ENCODE data around the gene RC3H1.

RC3H1 gene

DNA sequence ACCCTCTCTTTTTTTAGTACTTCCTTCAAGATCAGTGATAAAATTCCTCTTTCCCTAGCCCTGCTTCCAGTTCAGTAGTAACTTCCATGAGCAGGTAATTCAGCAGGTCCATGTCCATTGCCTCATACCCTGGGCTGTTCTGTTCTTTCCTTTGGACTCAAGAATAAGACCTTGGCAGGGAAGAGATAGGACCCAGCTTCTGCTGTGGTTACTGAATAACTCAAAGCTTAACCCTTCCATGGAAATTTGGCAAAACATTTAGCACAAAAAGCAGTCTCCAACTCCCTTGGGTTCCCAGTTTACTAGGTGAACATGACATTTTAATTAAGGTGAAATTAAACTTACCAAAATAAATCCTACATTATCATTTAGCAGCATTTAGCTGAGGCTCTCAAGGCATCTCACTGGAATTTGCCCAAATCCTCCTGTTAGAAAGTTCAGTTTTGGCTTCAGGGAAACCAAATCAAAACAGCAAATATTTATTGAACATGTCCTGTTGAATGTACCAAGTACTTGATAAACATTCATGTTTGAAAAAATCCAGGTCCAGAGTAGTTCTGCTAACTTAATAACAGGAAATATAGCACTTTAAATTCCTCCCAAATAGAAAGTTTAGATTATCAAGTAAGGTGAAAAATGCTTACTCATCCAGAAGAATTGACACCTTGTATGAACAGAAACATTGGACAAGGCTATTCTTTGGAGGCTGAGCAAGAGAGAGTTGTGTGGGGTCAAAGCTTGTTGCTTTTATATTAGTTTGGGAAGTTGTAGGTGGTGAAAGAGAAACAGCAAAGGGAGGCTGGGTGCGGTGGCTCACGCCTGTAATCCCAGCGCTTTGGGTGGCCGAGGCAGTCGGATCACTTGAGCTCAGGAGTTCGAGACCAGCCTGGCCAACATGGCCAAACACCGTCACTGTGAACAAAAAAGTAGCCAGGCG lies 96.6 kb downstream of the RC3H1 start:
- TF ChIP-seq TAF1 (IDR thresholded peaks at IDR 0.05; ENCODE audit: low read depth): no peak
- no peak for TF ChIP-seq RAD21 (IDR thresholded peaks at IDR 0.05; ENCODE audit: low read depth)
- TF ChIP-seq FOXM1 (IDR thresholded peaks at IDR 0.05; ENCODE audit: borderline replicate concordance, low read depth): no peak
- TF ChIP-seq ZBTB7A (IDR thresholded peaks at IDR 0.05; ENCODE audit: low read depth): no peak
- no peak for TF ChIP-seq NFIC (IDR thresholded peaks at IDR 0.05)
- TF ChIP-seq CEBPB (IDR thresholded peaks at IDR 0.05): no peak
- no peak for TF ChIP-seq USF1 (IDR thresholded peaks at IDR 0.05)
- TF ChIP-seq EGR1 (IDR thresholded peaks at IDR 0.05): no peak
- TF ChIP-seq CREB1 (IDR thresholded peaks at IDR 0.05; ENCODE audit: low read depth): no peak
- TF ChIP-seq, protein P1, sequence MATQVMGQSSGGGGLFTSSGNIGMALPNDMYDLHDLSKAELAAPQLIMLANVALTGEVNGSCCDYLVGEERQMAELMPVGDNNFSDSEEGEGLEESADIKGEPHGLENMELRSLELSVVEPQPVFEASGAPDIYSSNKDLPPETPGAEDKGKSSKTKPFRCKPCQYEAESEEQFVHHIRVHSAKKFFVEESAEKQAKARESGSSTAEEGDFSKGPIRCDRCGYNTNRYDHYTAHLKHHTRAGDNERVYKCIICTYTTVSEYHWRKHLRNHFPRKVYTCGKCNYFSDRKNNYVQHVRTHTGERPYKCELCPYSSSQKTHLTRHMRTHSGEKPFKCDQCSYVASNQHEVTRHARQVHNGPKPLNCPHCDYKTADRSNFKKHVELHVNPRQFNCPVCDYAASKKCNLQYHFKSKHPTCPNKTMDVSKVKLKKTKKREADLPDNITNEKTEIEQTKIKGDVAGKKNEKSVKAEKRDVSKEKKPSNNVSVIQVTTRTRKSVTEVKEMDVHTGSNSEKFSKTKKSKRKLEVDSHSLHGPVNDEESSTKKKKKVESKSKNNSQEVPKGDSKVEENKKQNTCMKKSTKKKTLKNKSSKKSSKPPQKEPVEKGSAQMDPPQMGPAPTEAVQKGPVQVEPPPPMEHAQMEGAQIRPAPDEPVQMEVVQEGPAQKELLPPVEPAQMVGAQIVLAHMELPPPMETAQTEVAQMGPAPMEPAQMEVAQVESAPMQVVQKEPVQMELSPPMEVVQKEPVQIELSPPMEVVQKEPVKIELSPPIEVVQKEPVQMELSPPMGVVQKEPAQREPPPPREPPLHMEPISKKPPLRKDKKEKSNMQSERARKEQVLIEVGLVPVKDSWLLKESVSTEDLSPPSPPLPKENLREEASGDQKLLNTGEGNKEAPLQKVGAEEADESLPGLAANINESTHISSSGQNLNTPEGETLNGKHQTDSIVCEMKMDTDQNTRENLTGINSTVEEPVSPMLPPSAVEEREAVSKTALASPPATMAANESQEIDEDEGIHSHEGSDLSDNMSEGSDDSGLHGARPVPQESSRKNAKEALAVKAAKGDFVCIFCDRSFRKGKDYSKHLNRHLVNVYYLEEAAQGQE (IDR thresholded peaks at IDR 0.05; ENCODE audit: low read depth): no peak
- no peak for TF ChIP-seq TCF12 (IDR thresholded peaks at IDR 0.05; ENCODE audit: low read depth)
- no peak for TF ChIP-seq TEAD4 (IDR thresholded peaks at IDR 0.05)
- TF ChIP-seq, protein P2, sequence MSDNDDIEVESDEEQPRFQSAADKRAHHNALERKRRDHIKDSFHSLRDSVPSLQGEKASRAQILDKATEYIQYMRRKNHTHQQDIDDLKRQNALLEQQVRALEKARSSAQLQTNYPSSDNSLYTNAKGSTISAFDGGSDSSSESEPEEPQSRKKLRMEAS (IDR thresholded peaks at IDR 0.05): no peak
- no peak for TF ChIP-seq YY1 (IDR thresholded peaks at IDR 0.05; ENCODE audit: low read depth)

DNA sequence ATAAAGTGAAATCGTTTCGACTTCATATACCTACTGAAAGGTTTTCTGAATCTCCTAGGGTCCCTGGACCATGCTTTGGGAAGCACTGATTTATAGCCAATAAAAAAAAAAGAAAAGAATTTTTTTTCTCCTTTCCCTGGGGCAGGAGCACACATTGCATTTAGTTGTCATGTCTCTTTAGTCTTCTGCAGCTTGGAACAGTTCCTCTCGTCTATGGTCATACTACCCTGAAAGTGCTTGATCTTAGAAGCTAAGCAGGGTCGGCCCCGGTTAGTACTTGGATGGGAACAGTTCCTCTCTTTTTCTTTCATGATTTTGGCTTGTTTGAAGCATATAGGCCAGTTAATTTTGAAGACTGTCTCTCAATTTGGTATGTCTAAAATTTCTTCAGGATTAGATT lies 101.3 kb downstream of the RC3H1 start:
- TF ChIP-seq CREB1 (IDR thresholded peaks at IDR 0.05; ENCODE audit: low read depth) (no peak), EP300 (IDR thresholded peaks at IDR 0.05; ENCODE audit: borderline replicate concordance) (no peak), TEAD4 (IDR thresholded peaks at IDR 0.05) (no peak), FOXM1 (IDR thresholded peaks at IDR 0.05; ENCODE audit: borderline replicate concordance, low read depth) (no peak), TCF12 (IDR thresholded peaks at IDR 0.05; ENCODE audit: low read depth) (no peak), ZBTB7A (IDR thresholded peaks at IDR 0.05; ENCODE audit: low read depth) (no peak), NFIC (IDR thresholded peaks at IDR 0.05) (no peak), RAD21 (IDR thresholded peaks at IDR 0.05; ENCODE audit: low read depth) (no peak), CEBPB (IDR thresholded peaks at IDR 0.05) (no peak), EGR1 (IDR thresholded peaks at IDR 0.05) (no peak), USF1 (IDR thresholded peaks at IDR 0.05) (no peak), YY1 (IDR thresholded peaks at IDR 0.05; ENCODE audit: low read depth) (no peak), TAF1 (IDR thresholded peaks at IDR 0.05; ENCODE audit: low read depth) (no peak)
- TF ChIP-seq, protein P2 (IDR thresholded peaks at IDR 0.05): no peak
- TF ChIP-seq, protein P1 (IDR thresholded peaks at IDR 0.05; ENCODE audit: low read depth): no peak

- TF ChIP-seq NFIC (IDR thresholded peaks at IDR 0.05) (no peak), USF1 (IDR thresholded peaks at IDR 0.05) (no peak), TCF12 (IDR thresholded peaks at IDR 0.05; ENCODE audit: low read depth) (no peak), ZBTB7A (IDR thresholded peaks at IDR 0.05; ENCODE audit: low read depth) (no peak), CEBPB (IDR thresholded peaks at IDR 0.05) (no peak), YY1 (IDR thresholded peaks at IDR 0.05; ENCODE audit: low read depth) (no peak), TAF1 (IDR thresholded peaks at IDR 0.05; ENCODE audit: low read depth) (no peak), RAD21 (IDR thresholded peaks at IDR 0.05; ENCODE audit: low read depth) (no peak), FOXM1 (IDR thresholded peaks at IDR 0.05; ENCODE audit: borderline replicate concordance, low read depth) (no peak), CREB1 (IDR thresholded peaks at IDR 0.05; ENCODE audit: low read depth) (no peak), EGR1 (IDR thresholded peaks at IDR 0.05) (no peak), EP300 (IDR thresholded peaks at IDR 0.05; ENCODE audit: borderline replicate concordance) (no peak), TEAD4 (IDR thresholded peaks at IDR 0.05) (no peak)
- TF ChIP-seq, protein P2 (IDR thresholded peaks at IDR 0.05): no peak
- TF ChIP-seq, protein P1 (IDR thresholded peaks at IDR 0.05; ENCODE audit: low read depth): no peak
Measured at GRCh38 chr1:173917635-173918493, 104.3 kb downstream of the RC3H1 start.
